Stimulated activated CD4-positive, alpha-beta T cell treated with anti-CD3 and anti-CD28 coated beads, TNF-alpha, amount 100 ng/mL, for 24 hours (primary cell): ENCODE data around the gene MED27.

Experiments
- DNase-seq, 3 experiments: peaks; one replicate each; pipeline ENCODE4 v3.0.0-alpha.2; 2020; ENCODE audit warnings: low read depth in 3 of 3

MED27 gene

DNA sequence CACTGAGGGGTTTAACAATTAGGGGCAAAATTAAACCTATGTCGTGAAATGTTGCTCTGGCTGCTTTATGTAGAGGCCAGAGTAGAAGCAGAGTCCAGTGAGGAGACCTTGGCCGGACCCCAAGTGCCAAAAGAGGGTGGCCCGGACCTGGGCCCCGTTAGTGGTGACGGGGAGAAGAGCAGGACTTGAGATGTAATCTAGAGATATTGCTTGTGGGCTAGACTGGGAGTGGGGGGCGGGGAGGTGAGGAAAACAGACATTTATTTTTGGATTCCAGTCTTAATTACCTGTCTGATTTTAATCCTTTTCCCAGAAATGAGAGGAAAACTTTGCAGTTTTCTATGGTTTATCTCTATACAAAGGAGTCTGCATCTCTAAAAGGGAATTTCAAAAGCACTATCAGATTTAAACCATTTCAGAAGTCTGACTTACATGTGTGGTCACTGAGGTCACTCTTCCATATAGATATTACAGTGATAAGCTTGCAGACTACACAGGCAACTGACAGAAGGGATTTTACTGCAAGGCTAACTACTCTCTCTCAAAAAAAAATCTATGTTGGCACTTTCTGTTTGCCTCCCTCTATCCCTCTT is 108.1 kb downstream of the MED27 start:
- DNase-seq, result no peak

DNA sequence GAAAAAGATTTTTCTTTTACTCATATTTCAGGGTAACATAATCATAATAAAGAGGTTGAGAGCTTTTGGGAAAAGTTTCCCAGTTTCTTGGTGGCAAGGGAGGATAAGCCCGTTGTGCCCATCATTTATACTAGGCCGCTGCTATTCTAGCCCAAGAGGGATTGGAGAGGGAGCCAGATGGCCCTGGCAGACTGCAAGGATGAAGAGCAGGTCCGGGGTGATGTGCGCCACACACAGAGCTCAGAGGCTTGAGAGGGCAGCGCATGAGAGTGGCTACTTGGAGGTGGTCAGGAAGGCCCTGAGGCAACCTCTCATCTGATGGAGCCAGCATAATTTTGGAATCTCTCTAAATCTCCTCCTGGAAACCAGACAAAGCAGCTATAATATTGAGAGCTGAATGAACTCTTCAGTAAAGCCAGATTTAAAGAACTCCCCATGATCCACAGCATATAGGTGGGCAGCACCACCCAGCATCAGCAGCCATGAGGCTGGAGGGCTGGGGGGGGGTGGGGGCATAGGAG is 110.1 kb downstream of the MED27 start:
- DNase-seq, result no peak

DNA sequence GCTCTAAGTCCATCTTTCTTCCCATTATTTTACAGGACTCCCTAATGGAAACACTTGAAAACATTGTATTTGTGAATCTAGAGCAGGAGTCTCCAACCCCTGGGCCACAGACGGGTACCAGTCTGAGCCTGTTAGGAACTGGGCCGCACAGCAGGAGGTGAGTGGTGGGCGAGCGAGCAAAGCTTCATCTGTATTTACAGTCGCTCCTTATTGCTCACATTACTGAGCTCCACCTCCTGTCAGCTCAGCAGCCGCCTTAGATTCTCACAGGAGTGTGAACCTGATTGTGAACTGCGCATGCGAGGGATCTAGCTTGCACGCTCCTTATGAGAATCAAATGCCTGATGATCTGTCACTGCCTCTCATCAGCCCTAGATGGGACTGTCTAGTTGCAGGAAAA is 111.0 kb downstream of the MED27 start:
- no peak for DNase-seq

DNA sequence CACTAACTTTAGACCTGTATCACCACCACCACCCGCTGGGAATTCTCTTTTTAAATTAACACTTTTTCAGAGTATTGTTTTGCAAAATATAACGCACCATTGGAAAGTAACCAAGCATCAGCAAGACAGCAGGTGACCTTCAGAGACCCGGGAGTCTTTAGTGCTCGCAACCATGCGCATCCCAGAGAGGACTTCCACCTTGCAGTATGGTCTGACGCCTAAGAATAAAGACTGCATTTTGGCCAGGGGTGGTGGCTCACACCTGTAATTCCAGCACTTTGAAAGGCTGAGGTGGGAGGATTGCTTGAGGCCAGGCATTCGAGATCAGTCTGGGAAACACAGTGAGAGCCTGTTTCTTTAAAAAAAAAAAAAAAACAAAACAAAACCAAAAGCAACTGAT is 113.8 kb downstream of the MED27 start:
- DNase-seq, result no peak

DNA sequence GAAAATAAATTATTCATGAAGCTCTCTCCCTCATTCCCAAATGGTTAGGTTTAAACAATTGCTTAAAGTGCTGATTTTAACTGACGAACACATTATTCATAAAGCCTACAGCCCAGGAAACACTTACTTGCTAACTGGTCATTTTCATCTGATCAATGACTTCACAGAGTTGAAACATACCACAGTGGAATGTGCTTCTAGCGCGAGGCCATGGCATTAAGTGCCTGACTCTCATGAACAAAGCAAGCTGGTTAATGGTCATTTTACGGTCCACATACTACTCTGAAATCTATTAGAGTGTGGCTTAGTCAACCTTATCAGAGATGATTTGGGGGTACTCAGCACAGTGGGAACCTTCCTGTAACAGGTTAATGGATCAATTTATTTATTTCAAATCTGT is 114.6 kb downstream of the MED27 start:
- no peak for DNase-seq

DNA sequence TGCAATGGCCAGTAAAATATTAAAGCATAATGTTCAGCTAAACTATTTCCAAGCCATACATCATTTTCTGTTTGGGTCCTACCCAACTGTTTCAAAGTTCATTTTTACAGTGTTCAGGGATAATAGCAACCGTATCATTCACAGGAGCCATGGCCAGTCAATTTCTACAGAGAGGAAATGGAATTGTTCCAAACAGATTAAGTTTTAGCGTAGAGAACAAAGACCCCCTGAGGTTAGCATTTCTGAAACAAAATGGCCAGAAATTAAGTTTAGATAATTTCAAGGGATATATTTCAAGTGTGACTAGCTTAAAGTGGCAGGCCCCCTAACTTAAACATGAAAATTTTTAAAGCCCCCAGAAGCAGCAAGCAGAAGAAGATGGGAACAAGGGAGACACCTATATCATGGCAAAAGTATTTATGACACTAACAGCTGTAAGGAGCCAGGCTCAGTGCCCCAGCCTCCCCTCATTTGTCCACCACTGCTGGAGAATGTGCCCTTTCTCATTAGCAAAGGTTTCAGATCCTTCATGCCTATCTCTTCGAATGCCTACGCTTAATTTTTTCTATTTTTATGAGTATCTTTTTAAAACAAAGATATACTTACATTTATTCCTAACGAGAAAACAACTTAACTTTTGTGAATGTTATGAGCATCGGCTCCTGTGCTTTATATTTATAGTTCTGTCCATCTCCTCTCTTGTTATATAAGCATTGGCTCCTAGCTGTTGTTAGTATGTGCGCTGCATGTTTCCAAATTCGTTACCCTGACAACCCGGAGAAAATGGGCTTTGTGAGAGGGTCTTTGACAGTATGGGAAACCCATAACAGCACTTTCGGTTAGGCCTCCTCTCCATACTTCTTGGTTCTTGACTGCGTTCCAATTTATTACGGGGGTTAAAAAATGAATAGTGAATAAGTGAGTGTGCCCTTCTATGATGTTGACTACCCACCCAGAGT is 116.3 kb downstream of the MED27 start:
- no peak for DNase-seq

DNA sequence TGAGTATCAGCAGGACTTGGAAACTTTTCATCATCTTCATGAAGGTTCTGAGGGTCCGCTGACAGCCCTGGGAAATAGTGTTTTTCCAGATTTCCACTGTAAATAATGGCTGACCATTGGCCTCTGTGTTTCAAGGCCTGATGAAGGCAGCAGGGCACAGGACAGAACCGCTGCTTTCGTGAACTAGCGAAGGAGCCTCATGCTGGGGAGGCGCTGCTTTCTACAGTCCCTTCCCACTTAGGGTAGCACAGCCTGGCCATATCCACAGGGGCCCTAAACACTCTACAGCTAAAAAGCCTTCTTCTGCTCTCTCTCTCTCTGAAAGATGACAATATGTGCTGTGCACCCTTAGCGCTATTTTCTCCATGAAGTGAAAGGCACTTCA is 118.2 kb downstream of the MED27 start:
- no peak for DNase-seq

DNA sequence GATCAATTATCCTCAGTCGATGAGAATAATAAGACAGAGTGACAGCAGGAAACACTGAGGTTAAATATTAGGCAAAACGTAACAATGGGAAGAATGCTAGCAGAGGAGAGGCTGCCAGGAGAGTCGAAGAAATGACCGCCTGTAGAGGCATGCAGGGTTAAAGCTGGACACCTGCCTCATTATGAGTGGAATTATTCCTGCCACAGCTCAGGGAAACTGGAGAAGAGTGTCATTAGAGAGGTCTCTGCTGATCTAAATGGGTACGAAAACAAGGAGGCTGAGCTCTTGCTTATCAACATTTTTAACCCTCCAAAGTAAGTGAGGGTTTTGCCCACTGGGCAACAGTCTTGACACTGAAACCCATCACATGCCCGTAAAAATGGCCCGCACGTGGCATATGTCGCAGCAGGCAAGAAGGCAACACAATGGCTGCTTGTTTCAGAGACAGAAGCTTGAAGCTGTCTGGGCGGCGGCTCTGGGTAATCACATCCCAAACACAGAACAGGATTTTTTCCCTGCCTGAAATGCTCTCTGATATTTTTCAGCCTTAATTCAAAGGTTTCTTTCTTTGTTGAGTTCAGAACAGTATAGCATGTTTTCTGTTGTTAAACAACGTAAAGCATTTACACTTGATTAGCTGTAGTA is 118.7 kb downstream of the MED27 start:
- DNase-seq, result no peak

DNA sequence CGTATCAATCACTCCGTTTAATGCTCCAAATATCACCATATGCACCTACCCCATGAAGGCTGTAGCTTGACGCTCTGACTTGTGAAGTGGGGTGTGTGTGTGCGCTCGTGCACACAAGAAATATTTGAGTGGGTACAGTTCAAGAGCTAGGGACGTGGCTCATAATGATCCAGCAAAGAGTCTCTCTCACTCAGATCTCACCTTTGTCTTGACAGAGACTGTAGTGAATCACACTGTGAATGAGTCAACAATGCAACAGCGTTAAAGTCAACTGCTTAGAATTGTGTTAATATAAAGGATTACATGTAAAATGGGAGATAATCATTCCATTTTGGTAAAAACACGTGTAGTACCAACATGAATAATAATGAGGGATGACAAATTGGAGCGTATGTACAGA is 119.4 kb downstream of the MED27 start:
- no peak for DNase-seq

DNA sequence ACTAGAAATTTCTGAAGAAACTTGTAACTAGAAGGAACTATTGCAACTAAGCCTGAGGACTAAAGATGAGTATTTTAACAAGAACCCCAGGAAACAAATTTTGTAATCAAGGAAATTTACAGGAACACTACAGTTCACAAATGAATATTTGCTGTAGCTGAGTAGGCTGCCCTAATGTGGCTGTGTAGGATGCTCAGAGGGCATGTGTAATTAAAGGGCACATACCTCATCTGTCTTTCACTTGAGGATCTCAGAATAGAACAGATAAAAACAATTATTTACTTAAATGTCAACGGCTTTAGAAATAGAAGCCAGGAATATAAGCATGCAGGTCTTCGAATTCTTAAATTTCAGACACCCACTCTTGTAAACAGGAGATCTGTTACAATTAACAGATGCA is 119.8 kb downstream of the MED27 start:
- no peak for DNase-seq

DNA sequence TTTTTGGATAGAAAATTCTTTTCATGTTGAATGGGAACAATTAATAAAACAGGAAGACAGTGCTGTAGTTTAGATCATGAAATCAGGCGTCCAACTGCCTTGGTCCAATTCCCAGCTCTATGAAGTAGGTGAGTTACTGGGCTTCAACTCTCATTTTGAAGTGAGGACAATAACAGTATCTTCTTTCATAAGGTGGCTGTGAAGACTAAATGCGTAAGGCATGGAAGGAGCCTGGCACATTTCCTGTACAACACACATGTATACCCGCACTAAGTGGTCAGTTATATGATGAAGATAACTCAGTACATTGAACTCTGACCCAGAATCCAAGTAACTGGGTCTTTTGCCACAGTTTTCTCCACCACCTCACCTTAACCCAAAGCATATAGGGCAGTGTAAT is 120.6 kb downstream of the MED27 start:
- DNase-seq, result no peak

DNA sequence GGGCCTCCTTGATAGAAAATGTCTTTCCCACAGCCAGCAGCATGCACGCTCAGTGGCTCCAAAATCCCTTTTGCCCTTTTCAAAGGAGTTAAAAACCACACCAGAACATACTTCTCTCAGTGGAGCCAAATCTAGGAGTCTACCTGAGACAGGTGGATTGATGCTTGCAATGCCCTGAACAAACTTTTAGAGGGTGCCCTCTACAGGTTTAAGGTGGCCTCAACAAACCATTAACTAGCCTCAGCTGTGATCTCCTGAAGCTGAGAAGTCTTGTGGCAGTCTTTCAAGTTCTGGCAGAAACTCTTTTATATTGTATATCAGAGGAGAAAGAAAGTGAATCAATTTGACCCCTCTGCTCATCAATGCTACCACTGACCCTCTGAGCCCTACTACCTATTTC is 125.4 kb downstream of the MED27 start:
- DNase-seq, result no peak

DNA sequence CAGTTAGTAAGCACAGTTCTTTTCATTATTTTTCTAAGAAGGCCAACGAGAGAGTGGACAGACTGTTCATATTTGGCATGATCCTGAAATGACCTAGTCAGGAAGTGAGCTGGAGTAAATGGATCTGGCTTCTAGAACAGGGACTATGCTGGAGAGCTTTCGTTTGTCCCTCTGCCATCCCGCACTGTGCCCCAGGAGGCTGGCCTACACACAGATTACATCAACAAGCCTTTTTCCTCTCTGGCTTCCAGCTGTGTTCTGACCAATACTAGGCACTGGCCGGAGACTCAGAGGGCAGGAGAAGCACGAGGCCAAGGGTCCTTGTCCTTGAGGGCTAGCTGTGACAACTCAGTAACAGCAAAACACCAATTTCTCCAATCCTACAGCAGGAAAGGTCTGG is 127.8 kb downstream of the MED27 start:
- DNase-seq, result no peak

DNA sequence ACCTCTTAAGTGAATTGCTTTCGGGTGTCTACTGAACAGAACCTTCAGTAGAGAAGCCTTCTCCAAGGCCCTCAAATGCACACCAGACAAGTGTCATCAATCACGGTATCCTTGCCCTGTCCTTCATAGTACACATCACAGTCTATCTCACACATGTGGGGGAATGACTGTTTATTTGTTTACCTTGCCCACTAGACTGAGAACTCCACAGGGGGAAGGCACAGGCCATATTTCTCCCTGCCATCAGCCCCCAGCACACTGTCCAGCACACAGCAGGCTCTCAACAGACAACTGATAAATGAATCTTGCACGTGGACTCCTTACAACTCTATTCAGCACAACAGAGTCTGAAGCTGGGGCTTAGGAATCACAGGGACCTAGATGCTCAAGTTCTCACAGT is 128.5 kb downstream of the MED27 start:
- DNase-seq, result no peak

DNA sequence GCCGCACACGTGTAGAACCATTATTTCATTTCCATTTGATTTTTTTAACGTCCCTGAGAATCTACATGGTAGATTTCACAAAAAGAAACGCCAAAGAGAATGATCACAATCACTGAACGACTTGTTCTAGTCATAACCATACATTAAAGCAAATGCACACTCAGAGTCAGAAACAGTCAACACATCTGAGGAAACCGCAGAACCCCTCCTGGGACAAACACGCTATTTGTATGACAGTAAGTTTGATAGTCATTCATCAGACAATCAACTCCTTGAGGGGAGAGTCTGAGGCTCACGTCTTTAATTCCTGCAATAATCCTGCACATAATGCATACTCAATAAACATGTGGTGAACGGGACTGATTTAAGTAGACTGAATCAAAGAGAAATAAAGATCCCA is 129.2 kb downstream of the MED27 start:
- DNase-seq, result no peak

DNA sequence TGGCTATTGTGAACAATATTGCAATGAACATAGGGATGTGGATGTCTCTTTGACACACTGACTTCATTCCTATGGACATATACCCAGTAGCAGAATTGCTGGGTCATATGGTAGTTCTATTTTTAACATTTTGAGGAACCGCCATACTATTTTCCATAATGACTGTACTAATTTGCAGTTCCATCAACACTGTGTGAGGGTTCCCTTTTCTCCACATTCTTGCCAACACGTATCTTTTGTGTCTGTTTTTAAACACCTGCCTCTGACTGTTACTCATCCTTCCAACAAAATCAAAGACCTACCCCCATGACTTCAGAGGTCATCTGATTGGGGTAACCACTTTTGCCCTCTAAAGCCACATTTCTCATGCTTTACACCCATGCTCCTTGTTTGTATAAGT is 133.5 kb downstream of the MED27 start:
- DNase-seq, result no peak

DNA sequence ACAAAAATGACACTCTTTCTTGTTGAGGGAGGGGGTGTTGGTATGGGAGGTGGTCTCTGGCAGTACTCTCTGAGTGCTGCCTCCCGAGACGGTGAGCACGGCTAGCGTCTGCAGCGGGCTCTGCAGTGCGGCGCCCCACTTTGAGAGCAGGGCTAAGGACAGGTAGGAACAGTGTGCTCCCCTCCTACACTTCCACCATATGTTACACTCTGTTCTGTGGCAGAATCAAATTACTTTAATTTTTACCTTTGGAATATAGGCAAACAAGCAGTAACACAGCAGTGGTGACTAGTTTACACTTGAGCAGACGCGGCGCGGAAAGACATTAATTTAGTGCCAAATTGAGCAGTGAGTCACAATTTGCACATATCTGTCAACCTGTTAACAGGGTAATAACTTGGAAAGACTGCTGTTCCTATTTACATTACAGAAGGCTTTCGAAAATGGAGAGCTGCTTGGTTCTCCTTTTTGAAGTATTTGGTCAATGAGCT is 136.3 kb downstream of the MED27 start:
- no peak for DNase-seq

DNA sequence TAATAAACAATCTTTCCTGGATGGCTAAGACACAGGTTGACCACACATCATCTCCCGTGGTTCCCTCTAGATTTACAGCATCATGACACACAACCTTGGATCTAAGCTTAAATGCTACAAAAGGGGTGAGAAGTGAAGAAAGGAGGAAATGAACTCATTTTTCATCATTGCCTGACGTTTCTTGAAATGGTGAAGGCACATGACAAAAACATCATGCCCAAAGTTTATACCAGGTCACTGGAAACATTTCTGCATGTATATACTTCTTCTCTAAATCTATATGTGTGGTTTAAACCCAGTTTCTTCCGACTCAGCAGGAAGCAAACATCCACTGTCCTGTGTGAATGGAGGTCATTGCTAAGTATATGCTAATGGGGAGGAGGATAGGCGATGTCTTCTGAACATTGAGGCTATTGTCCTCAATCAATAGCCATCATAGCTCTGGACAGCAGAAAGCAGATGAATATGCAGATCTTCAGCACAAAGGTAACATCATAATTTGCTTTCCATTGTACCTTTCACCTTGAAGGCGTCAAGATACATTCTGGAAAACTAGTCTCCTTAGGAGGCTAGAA is 137.4 kb downstream of the MED27 start:
- no peak for DNase-seq

DNA sequence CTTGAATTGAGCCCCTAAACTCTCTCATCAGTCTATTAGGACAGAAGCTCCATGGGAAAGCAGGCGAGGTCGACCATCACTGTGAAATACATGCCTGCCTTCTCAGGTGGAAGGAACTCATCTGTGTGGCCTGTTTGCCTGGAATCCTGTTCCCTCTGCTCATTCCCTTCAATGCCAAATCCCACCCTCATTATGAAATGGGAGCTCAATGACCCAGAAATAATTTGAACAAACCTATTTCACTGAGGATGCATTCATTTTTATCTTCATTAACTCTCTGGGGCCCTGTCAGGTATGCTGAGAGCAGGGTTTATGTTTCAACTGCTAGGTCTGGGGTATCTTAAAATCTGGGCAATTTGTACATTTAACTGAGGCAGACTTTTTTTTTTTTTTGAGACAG is 142.2 kb downstream of the MED27 start:
- DNase-seq, result no peak

DNA sequence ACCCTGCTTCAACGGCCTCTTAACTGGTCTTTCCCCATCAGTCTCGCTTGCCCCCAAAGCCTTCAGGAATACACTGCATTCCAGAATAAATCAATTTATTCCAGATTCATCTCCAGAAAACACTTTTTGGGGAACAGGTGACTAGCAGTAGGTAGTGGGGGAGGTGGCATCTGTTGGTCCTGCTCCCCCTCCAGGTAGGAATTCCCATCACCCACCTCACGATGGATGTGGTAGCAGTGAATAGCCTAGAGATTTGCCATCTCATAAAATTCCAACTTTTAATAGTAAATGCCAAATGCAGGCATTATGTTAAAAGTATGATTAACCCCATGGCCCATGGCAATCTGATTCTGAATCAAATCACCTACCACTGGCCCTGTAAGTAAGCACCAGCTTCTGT is 142.7 kb downstream of the MED27 start:
- DNase-seq, result no peak

DNA sequence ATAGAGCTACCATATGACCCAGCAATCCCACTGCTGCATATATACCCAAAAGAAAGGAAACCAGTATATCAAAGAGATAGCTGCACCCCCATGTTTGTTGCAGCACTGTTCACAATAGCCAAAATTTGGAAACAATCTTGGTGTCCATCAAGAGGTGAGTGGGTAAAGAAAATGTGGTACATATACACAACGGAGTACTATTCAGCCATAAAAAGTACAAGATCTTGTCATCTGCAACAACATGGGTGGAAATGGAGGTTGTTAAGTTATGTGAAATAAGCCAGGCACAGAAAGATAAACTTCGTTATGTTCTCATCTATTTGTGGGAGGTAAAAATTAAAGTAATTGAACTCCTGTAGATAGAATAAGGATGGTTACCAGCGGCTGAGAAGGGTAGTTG is 145.0 kb downstream of the MED27 start:
- DNase-seq, result no peak

DNA sequence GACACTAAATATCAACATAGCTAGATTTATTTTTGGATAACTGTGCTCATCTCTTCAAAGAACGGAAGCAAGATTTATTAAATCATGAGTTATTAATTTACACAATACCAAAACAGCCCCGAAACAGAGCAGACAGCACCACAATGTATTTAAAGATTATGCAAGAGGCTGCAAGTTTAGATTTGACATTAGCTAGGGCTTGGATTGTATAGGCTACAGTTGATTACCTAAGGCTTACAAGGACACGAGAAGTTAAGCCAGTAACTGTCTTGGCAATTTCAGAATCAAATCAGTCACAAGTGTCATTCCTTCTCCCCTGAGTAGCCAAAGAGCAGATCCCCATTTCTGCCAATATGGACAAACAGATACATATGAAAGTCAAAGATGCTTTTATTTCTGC is 152.6 kb downstream of the MED27 start:
- DNase-seq, result no peak
